WI38 (cell line): Measurements from ENCODE around the gene MAD1L1.

Source experiments
- H3K4me3 ChIP-seq: 2 replicates; pipeline ENCODE4 v1.5.1; 2011; ENCODE audit warnings: low read depth, mild to moderate bottlenecking, control low read depth, low read length
- TF ChIP-seq, protein P1 (sequence below): IDR thresholded peaks from 2 replicates; pipeline ENCODE4 v1.5.1; 2012; ENCODE audit warnings: low read depth, mild to moderate bottlenecking, control low read depth, low read length

MAD1L1 gene

DNA sequence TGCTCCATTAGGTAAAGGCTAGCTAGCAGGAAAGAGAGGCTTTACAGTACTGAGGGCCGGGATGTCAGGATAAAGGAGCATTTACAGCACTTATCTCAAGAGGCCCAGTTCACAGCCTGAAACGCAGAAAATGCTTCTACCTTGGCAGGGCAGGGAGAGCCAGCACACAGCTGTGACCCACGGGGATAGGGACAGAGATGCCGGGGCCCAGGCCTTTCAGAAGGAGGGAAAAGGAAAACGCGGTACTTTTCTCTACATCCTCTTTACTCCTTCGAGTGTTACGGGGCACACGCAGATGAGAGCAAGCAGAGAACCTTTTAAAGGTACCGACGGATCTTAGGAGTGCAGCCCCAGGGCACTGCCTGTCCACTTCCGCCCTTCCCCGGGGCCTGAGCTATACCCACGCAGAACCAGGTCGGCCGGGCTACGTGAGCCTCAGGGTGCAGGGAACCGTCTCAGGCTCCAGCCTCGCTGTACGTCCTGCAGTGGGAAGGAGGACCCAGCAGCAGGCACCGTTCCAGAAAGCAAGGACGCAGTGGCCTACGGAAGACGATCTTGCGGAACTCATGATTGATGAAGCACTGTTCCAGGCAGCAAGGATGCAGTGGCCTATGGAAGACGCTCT lies 330.4 kb downstream of the MAD1L1 start:
- TF ChIP-seq, protein P1, sequence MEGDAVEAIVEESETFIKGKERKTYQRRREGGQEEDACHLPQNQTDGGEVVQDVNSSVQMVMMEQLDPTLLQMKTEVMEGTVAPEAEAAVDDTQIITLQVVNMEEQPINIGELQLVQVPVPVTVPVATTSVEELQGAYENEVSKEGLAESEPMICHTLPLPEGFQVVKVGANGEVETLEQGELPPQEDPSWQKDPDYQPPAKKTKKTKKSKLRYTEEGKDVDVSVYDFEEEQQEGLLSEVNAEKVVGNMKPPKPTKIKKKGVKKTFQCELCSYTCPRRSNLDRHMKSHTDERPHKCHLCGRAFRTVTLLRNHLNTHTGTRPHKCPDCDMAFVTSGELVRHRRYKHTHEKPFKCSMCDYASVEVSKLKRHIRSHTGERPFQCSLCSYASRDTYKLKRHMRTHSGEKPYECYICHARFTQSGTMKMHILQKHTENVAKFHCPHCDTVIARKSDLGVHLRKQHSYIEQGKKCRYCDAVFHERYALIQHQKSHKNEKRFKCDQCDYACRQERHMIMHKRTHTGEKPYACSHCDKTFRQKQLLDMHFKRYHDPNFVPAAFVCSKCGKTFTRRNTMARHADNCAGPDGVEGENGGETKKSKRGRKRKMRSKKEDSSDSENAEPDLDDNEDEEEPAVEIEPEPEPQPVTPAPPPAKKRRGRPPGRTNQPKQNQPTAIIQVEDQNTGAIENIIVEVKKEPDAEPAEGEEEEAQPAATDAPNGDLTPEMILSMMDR: no peak
- H3K4me3 ChIP-seq: no peak overlapping the region

- TF ChIP-seq, protein P1: no peak
Observed at GRCh38 chr7:1901431-1902210, 331.1 kb downstream of the MAD1L1 start.

DNA sequence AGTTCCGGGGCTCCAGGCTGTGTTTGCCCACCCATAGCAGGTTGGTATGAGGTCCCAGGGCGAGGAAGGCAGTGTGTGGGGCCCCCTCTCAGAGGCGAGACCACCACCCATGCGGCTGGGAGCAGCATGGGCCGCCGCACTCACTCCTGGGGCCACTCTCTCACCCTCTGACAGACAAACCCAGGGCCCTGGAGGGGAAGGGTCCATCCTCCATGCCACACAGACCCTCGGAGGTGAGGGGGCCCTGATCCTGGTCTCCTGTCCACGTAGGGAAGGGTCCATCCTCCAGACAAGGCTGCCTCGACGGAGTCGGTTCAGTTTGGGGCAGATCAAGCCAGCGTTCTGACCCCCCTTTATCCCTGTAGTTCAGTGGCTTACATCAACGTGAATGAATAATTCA lies 331.9 kb downstream of the MAD1L1 start:
- TF ChIP-seq, protein P1: no peak

More at GRCh38 chr7:1901431-1902210, 331.1 kb downstream of the MAD1L1 start:
- H3K4me3 ChIP-seq: no peak overlapping the region

DNA sequence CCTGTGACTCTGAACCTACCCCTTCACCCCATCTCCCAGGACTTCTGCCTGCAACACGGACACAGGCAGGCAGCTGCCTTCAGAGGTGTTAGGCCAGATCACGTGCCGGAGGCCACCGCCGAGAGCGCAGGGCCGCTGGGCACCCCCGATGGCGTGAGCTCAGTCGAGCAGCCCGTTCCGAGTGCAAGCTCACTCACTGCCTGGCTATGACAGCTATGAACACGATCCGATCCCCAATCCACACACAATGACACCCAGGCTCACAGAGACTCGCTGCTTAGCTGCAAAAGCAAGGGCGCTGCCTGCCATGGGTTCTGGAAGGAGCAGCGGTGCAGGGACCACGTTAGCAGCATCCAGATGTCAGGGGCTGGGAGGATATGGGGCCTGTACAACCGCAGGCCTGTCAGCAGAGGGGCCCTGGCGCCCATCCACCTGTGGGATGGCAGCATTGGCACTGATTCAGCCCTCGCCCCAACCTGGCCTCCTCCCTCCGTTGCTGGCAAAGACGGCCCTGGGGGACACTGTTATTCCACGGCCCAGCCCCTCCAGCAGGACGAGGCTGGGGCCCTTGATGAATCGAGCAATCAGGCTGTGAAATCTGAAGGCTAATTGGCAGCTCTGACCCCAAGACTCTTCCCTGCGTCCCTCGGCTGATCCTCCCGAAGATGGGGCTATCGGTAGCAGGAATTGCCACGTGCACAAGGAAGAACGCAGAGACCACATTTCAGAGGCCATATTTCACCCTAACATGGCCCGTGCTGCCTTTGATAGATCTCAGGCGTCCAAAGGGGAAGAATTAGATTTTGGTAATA lies 332.6 kb downstream of the MAD1L1 start:
- H3K4me3 ChIP-seq: no peak overlapping the region
- TF ChIP-seq, protein P1: no peak

More for the DNA sequence above, 331.9 kb downstream of the MAD1L1 start:
- no peak overlapping the region for H3K4me3 ChIP-seq

- no peak overlapping the region for H3K4me3 ChIP-seq
- TF ChIP-seq, protein P1: no peak
Observed at GRCh38 chr7:1899196-1899595, 333.5 kb downstream of the MAD1L1 start.

GRCh38 chr7:1898628-1899185 lies 334.0 kb downstream of the MAD1L1 start:
- H3K4me3 ChIP-seq: no peak overlapping the region
- TF ChIP-seq, protein P1: no peak
